OCI-LY7 (cell line): Measurements from ENCODE around the gene MTHFD2L.

Experiments
- EZH2phosphoT487 ChIP-seq: fragments of 200-600 bp; sonication (generic); IDR thresholded peaks from 2 replicates; pipeline ENCODE4 v1.6.1; 2018; ENCODE audit warnings: low read depth, borderline replicate concordance, mild to moderate bottlenecking, mixed run types, antibody characterized with exemption, low read length, moderate library complexity, mixed read lengths
- TF ChIP-seq, protein P1 (sequence below): fragments of 200-600 bp; sonication (generic); conservative IDR thresholded peaks from 2 replicates; pipeline ENCODE4 v1.5.1; 2014; ENCODE audit warnings: mild to moderate bottlenecking, antibody characterized with exemption, low read length, moderate library complexity, mixed read lengths

DNA sequence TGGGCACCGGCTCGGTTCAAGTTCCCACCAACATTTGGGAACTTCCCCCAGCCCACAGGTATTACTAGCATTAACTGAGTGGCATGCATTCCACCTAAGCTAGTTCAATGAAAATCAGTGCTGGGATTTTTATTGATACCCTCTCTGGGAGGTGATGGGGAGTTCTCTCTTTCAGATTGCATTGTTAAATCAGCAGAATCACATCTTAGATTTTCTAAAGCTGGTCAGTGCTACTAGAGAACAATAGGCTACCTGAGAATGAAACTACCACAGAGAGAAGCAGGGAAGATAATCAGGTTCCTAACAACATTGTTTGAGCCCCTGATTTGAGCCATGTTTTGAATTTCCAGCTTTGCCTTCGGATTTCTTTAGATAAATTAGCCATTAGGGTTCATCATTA is 166.3 kb downstream of the MTHFD2L start:
- TF ChIP-seq, protein P1, sequence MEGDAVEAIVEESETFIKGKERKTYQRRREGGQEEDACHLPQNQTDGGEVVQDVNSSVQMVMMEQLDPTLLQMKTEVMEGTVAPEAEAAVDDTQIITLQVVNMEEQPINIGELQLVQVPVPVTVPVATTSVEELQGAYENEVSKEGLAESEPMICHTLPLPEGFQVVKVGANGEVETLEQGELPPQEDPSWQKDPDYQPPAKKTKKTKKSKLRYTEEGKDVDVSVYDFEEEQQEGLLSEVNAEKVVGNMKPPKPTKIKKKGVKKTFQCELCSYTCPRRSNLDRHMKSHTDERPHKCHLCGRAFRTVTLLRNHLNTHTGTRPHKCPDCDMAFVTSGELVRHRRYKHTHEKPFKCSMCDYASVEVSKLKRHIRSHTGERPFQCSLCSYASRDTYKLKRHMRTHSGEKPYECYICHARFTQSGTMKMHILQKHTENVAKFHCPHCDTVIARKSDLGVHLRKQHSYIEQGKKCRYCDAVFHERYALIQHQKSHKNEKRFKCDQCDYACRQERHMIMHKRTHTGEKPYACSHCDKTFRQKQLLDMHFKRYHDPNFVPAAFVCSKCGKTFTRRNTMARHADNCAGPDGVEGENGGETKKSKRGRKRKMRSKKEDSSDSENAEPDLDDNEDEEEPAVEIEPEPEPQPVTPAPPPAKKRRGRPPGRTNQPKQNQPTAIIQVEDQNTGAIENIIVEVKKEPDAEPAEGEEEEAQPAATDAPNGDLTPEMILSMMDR: no peak
- TF ChIP-seq EZH2phosphoT487: no peak
